Gastroesophageal sphincter (tissue), 3 donors: ENCODE measurements around the gene NRBP1.

Experiments
- EP300 ChIP-seq: sonication (generic); formaldehyde crosslinking; IDR thresholded peaks from one replicate; pipeline ENCODE4 v1.6.1; 2017; ENCODE audit warnings: antibody characterized with exemption, mild to moderate bottlenecking
- POLR2A ChIP-seq, 2 donors: fragments of 450-650 bp; IDR thresholded peaks; one replicate each; pipeline ENCODE4 v1.6.1; 2017; ENCODE audit warnings: antibody characterized with exemption in 2 of 2, mild to moderate bottlenecking in 2 of 2, moderate library complexity in 1 of 2
- POLR2AphosphoS5 ChIP-seq: sonication (generic); formaldehyde crosslinking; IDR thresholded peaks from one replicate; pipeline ENCODE4 v1.6.1; 2017; ENCODE audit warnings: antibody characterized with exemption
- TF ChIP-seq, protein P1 (sequence below), 4 experiments: fragments of 200-600 bp in 2 of 4; fragments of 450-650 bp in 2 of 4; sonication (generic) in 1 of 4; IDR thresholded peaks; one replicate each; pipeline ENCODE4 v1.5.1; 2017 to 2019; ENCODE audit warnings: antibody characterized with exemption in 4 of 4, mild to moderate bottlenecking in 2 of 4, moderate library complexity in 2 of 4

DNA sequence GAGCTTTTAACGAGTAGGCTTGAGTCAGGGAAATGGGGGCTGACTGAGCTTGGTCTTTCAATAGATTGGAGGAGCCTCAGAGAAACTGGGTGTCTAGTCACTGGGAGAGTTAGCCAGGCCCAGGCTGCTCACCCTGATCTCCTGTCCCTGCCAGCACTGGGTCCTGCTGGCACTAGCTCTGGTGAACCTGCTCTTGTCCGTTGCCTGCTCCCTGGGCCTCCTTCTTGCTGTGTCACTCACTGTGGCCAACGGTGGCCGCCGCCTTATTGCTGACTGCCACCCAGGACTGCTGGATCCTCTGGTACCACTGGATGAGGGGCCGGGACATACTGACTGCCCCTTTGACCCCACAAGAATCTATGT lies 14.5 kb downstream of the NRBP1 start:
- TF ChIP-seq POLR2A (IDR thresholded peaks at IDR 0.05): no peak
- TF ChIP-seq, protein P1, sequence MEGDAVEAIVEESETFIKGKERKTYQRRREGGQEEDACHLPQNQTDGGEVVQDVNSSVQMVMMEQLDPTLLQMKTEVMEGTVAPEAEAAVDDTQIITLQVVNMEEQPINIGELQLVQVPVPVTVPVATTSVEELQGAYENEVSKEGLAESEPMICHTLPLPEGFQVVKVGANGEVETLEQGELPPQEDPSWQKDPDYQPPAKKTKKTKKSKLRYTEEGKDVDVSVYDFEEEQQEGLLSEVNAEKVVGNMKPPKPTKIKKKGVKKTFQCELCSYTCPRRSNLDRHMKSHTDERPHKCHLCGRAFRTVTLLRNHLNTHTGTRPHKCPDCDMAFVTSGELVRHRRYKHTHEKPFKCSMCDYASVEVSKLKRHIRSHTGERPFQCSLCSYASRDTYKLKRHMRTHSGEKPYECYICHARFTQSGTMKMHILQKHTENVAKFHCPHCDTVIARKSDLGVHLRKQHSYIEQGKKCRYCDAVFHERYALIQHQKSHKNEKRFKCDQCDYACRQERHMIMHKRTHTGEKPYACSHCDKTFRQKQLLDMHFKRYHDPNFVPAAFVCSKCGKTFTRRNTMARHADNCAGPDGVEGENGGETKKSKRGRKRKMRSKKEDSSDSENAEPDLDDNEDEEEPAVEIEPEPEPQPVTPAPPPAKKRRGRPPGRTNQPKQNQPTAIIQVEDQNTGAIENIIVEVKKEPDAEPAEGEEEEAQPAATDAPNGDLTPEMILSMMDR (IDR thresholded peaks at IDR 0.05): no peak
- no peak for TF ChIP-seq POLR2AphosphoS5
- no peak for TF ChIP-seq EP300
